ENCODE data around the gene STAMBP.

DNA sequence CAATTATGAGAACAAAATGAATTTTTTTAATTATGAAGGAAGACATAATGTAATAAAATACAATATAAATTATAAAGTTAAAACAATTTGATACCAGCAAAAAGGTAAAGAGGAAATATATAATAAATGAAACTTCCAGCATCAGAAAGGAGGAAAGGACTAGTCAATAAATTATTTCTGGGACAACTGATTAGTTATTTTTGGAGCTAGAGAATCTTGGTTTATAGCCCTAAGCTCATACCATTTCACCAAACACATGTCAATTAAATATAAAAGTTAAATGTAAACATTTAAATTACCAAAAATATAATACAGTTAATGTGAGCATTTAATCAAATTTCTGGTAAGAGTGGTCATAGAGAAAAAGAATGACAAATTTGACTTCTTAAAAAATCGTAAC, 76.2 kb downstream of the STAMBP start:
- TF ChIP-seq, protein P1, sequence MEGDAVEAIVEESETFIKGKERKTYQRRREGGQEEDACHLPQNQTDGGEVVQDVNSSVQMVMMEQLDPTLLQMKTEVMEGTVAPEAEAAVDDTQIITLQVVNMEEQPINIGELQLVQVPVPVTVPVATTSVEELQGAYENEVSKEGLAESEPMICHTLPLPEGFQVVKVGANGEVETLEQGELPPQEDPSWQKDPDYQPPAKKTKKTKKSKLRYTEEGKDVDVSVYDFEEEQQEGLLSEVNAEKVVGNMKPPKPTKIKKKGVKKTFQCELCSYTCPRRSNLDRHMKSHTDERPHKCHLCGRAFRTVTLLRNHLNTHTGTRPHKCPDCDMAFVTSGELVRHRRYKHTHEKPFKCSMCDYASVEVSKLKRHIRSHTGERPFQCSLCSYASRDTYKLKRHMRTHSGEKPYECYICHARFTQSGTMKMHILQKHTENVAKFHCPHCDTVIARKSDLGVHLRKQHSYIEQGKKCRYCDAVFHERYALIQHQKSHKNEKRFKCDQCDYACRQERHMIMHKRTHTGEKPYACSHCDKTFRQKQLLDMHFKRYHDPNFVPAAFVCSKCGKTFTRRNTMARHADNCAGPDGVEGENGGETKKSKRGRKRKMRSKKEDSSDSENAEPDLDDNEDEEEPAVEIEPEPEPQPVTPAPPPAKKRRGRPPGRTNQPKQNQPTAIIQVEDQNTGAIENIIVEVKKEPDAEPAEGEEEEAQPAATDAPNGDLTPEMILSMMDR (conservative IDR thresholded peaks at IDR 0.05 in 1 of 2, IDR thresholded peaks at IDR 0.05 in 1 of 2; ENCODE audit: low read depth in 1 of 2, low read length in 2 of 2), result no peak
- TF ChIP-seq EZH2 (IDR thresholded peaks at IDR 0.05; ENCODE audit: low read length, missing control alignments), result no peak
